Lung (tissue), 12 donors: ENCODE measurements around the gene TMEM95. TPM values are rescaled to one million over a fixed set of nuclear protein-coding genes. Genes with fewer than 3 reads are reported as not detected.

Source experiments
- ATAC-seq: fragments of 200-7000 bp; cut with Tn5 transposase; one replicate; pipeline ENCODE4 v1.9.1; 2020; ENCODE audit warnings: moderate number of reproducible peaks; ENCODE audit not compliant: insufficient read depth, low FRiP score
- DNase-seq, 3 donors: peaks; one replicate each; pipeline ENCODE4 v3.0.0-alpha.2; 2013 to 2017
- H3K27ac ChIP-seq, 2 donors: one replicate each; pipeline ENCODE4 v1.5.1; 2013; ENCODE audit warnings: mild to moderate bottlenecking in 2 of 2, moderate library complexity in 2 of 2, control low read depth in 1 of 2, inconsistent platforms in 1 of 2, low read depth in 1 of 2, low read length in 1 of 2
- H3K27me3 ChIP-seq, 3 donors: one replicate each; pipeline ENCODE4 v1.5.1; 2013; ENCODE audit warnings: low read length in 2 of 3; ENCODE audit not compliant: control insufficient read depth in 3 of 3, insufficient read depth in 3 of 3
- H3K36me3 ChIP-seq, 4 donors: one replicate each; pipeline ENCODE4 v1.5.1; 2013; ENCODE audit warnings: low read length in 4 of 4, mild to moderate bottlenecking in 1 of 4, moderate library complexity in 1 of 4; ENCODE audit not compliant: control insufficient read depth in 4 of 4, insufficient read depth in 4 of 4
- H3K4me1 ChIP-seq, 5 donors: one replicate each; pipeline ENCODE4 v1.5.1; 2013; ENCODE audit warnings: low read length in 5 of 5, mild to moderate bottlenecking in 2 of 5, moderate library complexity in 1 of 5; ENCODE audit not compliant: control insufficient read depth in 5 of 5, insufficient read depth in 5 of 5
- H3K4me3 ChIP-seq: one replicate; pipeline ENCODE4 v1.5.1; 2013; ENCODE audit warnings: mild to moderate bottlenecking, control low read depth, moderate library complexity
- H3K9ac ChIP-seq, 2 donors: one replicate each; pipeline ENCODE4 v1.5.1; 2013; ENCODE audit warnings: low read length in 2 of 2, control low read depth in 1 of 2; ENCODE audit not compliant: insufficient read depth in 1 of 2
- H3K9me3 ChIP-seq, 4 donors: one replicate each; pipeline ENCODE4 v1.5.1; 2013; ENCODE audit warnings: low read length in 3 of 4, mild to moderate bottlenecking in 1 of 4, moderate library complexity in 1 of 4; ENCODE audit not compliant: control insufficient read depth in 4 of 4, insufficient read depth in 3 of 4
- WGBS, 2 donors: extraction: QIAGEN DNeasy Blood & Tissue Kit; methylation state at CpG; one replicate each; pipeline ENCODE4 v1.1.7; 2013; 5-methylcytosine and 5-hydroxymethylcytosine counted together
- polyA plus RNA-seq, 2 donors: library from polyadenylated mRNA; stranded (reverse); fragments of 200-250 nt; gene quantifications; one replicate each; pipeline ENCODE4 v1.2.1, GENCODE V29; 2013
- total RNA-seq, 2 donors: library from RNA; depleted of rRNA in 1 of 2; stranded (reverse); fragments of >200 nt in 1 of 2; gene quantifications; one replicate each; pipeline ENCODE4 v1.2.1, GENCODE V29; 2014 to 2021
- TF ChIP-seq, protein P1 (sequence below): IDR thresholded peaks from 2 replicates; pipeline ENCODE4 v1.5.1; 2012; ENCODE audit warnings: mild to moderate bottlenecking; ENCODE audit errors: control extremely low read depth, extremely low read depth
- donor health status: control.
- donor health status: control.
- donor health status: Bipolar disorder and iron deficiency.
- donor health status: healthy.
- donor health status: DM: yes; HTN: yes; CAD: no.

The TMEM95 gene
- total and polyA plus RNA-seq, 4 donors = not detected

DNA sequence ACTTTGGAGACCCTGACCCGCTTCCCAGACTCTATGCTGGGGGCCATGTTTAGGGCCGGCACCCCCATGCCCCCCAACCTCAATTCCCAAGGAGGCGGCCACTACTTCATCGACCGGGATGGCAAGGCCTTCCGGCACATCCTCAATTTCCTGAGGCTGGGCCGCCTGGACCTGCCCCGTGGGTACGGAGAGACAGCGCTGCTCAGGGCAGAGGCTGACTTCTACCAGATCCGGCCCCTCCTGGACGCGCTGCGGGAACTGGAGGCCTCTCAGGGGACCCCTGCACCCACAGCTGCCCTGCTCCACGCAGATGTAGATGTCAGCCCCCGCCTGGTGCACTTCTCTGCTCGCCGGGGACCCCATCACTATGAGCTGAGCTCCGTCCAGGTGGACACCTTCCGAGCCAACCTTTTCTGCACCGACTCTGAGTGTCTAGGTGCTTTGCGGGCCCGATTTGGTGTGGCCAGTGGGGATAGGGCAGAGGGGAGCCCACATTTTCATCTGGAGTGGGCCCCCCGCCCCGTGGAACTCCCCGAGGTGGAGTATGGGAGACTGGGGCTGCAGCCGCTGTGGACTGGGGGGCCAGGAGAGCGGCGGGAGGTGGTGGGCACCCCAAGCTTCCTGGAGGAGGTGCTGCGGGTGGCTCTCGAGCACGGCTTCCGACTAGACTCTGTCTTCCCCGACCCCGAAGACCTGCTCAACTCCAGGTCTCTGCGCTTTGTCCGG lies 1.9 kb upstream of the TMEM95 start:
- WGBS, 2 donors = 90 to 95% methylated on average over 37 of the region's 37 CpGs
- TF ChIP-seq, protein P1, sequence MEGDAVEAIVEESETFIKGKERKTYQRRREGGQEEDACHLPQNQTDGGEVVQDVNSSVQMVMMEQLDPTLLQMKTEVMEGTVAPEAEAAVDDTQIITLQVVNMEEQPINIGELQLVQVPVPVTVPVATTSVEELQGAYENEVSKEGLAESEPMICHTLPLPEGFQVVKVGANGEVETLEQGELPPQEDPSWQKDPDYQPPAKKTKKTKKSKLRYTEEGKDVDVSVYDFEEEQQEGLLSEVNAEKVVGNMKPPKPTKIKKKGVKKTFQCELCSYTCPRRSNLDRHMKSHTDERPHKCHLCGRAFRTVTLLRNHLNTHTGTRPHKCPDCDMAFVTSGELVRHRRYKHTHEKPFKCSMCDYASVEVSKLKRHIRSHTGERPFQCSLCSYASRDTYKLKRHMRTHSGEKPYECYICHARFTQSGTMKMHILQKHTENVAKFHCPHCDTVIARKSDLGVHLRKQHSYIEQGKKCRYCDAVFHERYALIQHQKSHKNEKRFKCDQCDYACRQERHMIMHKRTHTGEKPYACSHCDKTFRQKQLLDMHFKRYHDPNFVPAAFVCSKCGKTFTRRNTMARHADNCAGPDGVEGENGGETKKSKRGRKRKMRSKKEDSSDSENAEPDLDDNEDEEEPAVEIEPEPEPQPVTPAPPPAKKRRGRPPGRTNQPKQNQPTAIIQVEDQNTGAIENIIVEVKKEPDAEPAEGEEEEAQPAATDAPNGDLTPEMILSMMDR = no peak
- ATAC-seq (no peak), DNase-seq (no peak)
- no peak overlapping the region for H3K27ac ChIP-seq
- no peaks in the 10 kb centered on the region for H3K27me3 ChIP-seq
- no peaks in the 10 kb centered on the region for H3K36me3 ChIP-seq
- no peaks in the 10 kb centered on the region for H3K9me3 ChIP-seq
- no peak overlapping the region for H3K4me3 ChIP-seq
- no peak overlapping the region for H3K9ac ChIP-seq
- peaks cover 0 to 44% (median 10%) of the 10 kb centered on the region in 5 donors for H3K4me1 ChIP-seq

DNA sequence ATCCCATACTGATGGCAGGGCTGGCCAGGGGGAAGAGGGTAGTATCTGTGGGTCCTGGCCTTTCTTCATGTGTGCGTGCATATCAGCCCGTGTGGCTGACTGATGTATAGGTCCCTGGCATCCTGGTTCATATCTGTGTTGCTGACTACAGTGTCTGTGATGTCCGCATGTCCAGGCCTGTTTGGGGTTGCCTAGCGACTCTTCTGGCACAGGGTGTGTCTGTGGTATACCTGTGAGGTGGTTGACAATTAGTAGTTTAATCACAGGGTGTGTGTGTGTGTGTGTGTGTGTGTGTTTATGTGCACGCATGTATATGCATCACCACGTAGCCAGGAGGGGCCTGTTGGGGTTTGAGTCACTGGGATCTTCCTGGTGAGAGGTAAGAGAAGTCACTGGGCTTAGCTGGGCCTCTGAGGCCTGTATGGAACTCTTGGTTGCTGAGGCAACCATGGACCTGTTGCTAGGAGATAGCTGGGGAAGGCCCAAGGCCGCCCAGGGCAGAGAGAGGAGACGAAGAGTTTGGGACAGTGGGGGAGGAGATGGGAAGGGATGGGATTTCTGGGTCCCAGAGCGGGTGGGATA lies 603 bp upstream of the TMEM95 start:
- Histone ChIP-seq H3K9me3 (no peaks in the 10 kb centered on the region), H3K27me3 (no peaks in the 10 kb centered on the region), H3K4me1 (peaks cover 0 to 37% (median 10%) of the 10 kb centered on the region in 5 donors), H3K36me3 (no peaks in the 10 kb centered on the region), H3K4me3 (no peak overlapping the region), H3K27ac (no peak overlapping the region), H3K9ac (peak overlapping the region in 1 of 2 donors; percentile 15)
- ATAC-seq (no peak), DNase-seq (peak in 2 of 3 donors; percentile 38 to 46)
- WGBS, 2 donors = 84 to 91% methylated on average over 9 of the region's 9 CpGs
- TF ChIP-seq, protein P1 = no peak

DNA sequence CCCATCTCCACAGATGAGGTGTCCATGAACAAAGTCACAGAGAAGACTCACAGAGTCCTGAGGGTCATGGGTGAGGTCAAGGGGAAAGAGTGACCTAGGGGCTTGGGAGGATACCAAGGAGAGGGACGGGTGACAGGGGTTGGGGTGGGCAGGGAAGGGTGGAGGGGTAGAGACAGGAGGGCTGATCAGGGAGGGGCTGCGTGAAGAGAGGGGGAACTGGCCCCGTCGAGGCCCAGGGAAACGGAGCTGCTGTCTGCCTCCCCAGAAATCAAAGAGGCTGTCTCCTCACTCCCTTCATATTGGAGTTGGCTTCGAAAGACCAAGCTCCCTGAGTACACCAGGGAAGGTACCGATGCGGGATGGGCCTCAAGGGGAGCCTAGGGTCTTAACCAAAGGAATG lies 617 bp downstream of the TMEM95 start:
- H3K4me1 ChIP-seq = peaks cover 0 to 27% (median 10%) of the 10 kb centered on the region in 5 donors
- no peak for ATAC-seq
- no peak for DNase-seq

More for the DNA sequence above, 617 bp downstream of the TMEM95 start:
- Histone ChIP-seq H3K36me3 (no peaks in the 10 kb centered on the region), H3K9me3 (no peaks in the 10 kb centered on the region), H3K27me3 (no peaks in the 10 kb centered on the region), H3K4me3 (no peak overlapping the region), H3K9ac (no peak overlapping the region), H3K27ac (no peak overlapping the region)
- WGBS, 2 donors = 79 to 81% methylated on average over 7 to 8 of the region's 8 CpGs
- TF ChIP-seq, protein P1 = no peak
